Measurements from ENCODE around the gene KCND3. TPM values are rescaled to one million over a fixed set of nuclear protein-coding genes. Genes with fewer than 3 reads are reported as not detected.
A peak's percentile ranks its signal among the peaks of the same experiment; 100 is the strongest.

Gene KCND3
- total RNA-seq, 1 donor from 2014 or later, result 2.1 TPM

DNA sequence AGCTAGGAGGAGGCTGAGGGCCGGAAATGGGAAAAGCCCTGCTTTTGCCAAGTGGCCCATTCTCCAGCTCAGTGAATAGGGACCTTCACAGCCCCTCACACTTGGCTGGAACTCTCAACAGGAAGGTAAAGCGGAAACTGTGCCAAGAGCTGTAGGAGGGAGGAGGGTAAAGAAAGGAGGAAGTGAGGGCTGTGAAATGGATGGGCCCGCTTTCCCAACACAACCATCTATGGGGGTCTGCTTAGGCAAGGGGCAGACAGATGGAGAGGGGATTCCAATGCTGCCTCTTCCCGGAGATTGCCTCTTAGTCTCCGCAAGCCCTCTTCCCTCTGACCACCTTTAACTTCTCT lies 255.5 kb downstream of the KCND3 start:
- Mint-ChIP-seq H3K4me1 (ENCODE audit: unreplicated experiment) (peaks cover 16% of the 10 kb centered on the region), H3K36me3 (ENCODE audit: unreplicated experiment) (no peaks in the 10 kb centered on the region), H3K4me3 (ENCODE audit: unreplicated experiment) (no peak overlapping the region), H3K27me3 (ENCODE audit: unreplicated experiment) (no peaks in the 10 kb centered on the region), H3K9me3 (ENCODE audit: unreplicated experiment) (no peaks in the 10 kb centered on the region), H3K27ac (ENCODE audit: unreplicated experiment) (no peak overlapping the region)
- DNase-seq (ENCODE audit: extremely low spot score, unreplicated experiment), result no peak
- TF ChIP-seq, protein P1, sequence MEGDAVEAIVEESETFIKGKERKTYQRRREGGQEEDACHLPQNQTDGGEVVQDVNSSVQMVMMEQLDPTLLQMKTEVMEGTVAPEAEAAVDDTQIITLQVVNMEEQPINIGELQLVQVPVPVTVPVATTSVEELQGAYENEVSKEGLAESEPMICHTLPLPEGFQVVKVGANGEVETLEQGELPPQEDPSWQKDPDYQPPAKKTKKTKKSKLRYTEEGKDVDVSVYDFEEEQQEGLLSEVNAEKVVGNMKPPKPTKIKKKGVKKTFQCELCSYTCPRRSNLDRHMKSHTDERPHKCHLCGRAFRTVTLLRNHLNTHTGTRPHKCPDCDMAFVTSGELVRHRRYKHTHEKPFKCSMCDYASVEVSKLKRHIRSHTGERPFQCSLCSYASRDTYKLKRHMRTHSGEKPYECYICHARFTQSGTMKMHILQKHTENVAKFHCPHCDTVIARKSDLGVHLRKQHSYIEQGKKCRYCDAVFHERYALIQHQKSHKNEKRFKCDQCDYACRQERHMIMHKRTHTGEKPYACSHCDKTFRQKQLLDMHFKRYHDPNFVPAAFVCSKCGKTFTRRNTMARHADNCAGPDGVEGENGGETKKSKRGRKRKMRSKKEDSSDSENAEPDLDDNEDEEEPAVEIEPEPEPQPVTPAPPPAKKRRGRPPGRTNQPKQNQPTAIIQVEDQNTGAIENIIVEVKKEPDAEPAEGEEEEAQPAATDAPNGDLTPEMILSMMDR (IDR thresholded peaks at IDR 0.05), result no peak

DNA sequence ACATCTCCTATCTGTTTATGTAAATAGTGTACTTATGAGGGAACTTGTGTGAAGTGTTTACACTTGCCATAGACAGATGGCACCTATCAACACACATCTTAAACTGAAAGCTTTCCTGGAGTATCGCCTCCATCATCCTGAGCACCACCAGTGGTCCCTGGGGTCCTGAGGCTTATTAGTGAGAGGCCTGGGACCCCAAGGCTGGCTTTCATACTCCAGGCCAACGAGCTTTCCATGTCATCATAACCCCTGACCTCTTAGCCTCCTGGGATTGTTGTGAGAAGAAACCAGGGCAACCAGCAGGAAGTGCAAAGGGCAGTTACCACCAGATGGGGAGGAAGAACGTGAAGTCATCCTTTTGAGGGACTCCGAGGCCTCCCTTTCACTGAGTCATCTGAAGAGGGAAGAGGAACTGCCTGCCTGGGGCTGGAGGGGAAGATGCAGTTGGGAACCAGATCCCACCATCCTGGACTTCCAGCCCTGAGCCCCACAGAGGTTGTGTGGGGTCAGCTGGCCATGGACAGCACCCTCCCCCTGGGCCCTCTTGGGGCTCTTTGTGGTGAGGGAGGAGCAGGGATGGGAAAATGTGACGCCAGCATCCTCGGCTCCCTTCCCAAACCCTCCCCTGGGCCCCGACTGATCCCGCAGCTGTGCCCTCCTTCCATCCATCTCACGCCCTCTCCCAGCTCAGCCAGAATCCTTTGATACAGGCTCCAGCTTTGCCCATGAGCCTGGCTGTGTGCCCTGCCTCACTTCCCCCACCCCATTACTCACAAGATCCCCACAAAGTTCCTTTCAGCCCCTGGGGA lies 256.1 kb downstream of the KCND3 start:
- Mint-ChIP-seq H3K4me3 (ENCODE audit: unreplicated experiment) (no peak overlapping the region), H3K27me3 (ENCODE audit: unreplicated experiment) (no peaks in the 10 kb centered on the region), H3K4me1 (ENCODE audit: unreplicated experiment) (peaks cover 13% of the 10 kb centered on the region), H3K36me3 (ENCODE audit: unreplicated experiment) (no peaks in the 10 kb centered on the region), H3K27ac (ENCODE audit: unreplicated experiment) (no peak overlapping the region), H3K9me3 (ENCODE audit: unreplicated experiment) (no peaks in the 10 kb centered on the region)
- TF ChIP-seq, protein P1 (IDR thresholded peaks at IDR 0.05), result no peak
- DNase-seq (ENCODE audit: extremely low spot score, unreplicated experiment), result peak; percentile 76

DNA sequence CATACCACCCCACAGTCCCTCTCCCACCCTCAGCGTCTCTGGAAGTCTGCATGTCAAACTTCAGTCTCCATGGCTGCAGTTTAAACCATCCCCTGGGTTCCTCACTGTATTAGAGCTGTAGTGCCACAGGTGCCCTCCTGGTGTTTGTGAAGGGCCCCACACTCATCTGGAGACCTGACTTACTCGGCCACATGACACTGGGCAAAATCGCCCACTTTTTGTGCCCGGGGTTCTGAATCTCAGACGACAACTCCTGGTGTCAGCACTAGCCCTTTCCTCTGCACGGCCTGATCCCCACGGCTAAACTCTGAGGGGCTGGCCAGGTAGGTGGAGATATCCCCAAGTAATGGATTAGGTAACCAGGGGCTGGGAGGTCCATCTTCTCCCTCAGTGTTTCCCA lies 256.8 kb downstream of the KCND3 start:
- H3K9me3 Mint-ChIP-seq (ENCODE audit: unreplicated experiment), result no peaks in the 10 kb centered on the region
- no peaks in the 10 kb centered on the region for H3K27me3 Mint-ChIP-seq (ENCODE audit: unreplicated experiment)
- peaks cover 10% of the 10 kb centered on the region for H3K4me1 Mint-ChIP-seq (ENCODE audit: unreplicated experiment)
- DNase-seq (ENCODE audit: extremely low spot score, unreplicated experiment), result peak; percentile 63
- TF ChIP-seq, protein P1 (IDR thresholded peaks at IDR 0.05), result no peak
- H3K36me3 Mint-ChIP-seq (ENCODE audit: unreplicated experiment), result no peaks in the 10 kb centered on the region
- H3K4me3 Mint-ChIP-seq (ENCODE audit: unreplicated experiment), result no peak overlapping the region
- H3K27ac Mint-ChIP-seq (ENCODE audit: unreplicated experiment), result no peak overlapping the region

DNA sequence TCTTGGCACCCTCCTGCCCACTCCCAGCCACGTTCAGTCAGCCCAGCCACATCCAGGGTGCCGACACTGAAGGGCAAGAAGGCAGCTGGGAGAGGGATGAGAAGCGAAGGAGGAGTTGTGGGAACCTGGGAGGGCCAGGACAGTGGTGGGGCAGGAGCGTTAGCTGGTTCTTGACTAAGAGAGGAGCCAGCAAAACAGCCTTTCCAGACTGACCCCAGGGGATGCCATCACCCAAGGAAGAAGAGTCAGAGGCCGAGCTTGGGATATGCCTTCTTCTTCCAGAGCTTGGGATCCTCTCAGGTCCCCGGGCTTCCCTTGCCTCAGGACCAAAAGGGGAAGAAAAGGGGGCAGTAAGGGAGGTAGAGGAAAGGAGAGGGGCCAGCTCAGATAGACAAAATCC lies 257.5 kb downstream of the KCND3 start:
- peak; percentile 59 for DNase-seq (ENCODE audit: extremely low spot score, unreplicated experiment)
- no peak overlapping the region for H3K27ac Mint-ChIP-seq (ENCODE audit: unreplicated experiment)
- no peak overlapping the region for H3K4me3 Mint-ChIP-seq (ENCODE audit: unreplicated experiment)
- H3K36me3 Mint-ChIP-seq (ENCODE audit: unreplicated experiment), result no peaks in the 10 kb centered on the region
- H3K9me3 Mint-ChIP-seq (ENCODE audit: unreplicated experiment), result no peaks in the 10 kb centered on the region
- peaks cover 6% of the 10 kb centered on the region for H3K4me1 Mint-ChIP-seq (ENCODE audit: unreplicated experiment)
- TF ChIP-seq, protein P1 (IDR thresholded peaks at IDR 0.05), result no peak
- no peaks in the 10 kb centered on the region for H3K27me3 Mint-ChIP-seq (ENCODE audit: unreplicated experiment)

DNA sequence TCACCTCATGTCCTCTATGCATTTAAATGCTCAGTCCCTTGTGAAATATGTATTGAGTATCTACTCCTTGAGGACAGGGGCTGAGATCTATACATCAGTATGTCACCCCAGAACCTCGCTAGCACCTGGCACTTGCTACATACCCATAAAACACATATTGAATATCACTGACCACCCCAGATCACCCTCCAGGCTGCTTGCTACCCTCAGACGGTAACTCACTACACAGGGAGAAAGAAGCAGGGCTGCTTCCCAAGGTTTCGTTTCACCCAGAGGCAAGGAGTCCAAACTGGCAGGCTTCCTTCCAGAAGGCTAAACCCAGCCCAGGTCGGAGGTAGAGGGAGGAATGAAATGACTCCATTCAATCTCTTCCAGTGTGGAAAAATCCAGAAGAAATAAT lies 258.8 kb downstream of the KCND3 start:
- H3K4me1 Mint-ChIP-seq (ENCODE audit: unreplicated experiment), result peaks cover 6% of the 10 kb centered on the region
- no peaks in the 10 kb centered on the region for H3K36me3 Mint-ChIP-seq (ENCODE audit: unreplicated experiment)
- H3K27me3 Mint-ChIP-seq (ENCODE audit: unreplicated experiment), result no peaks in the 10 kb centered on the region
- DNase-seq (ENCODE audit: extremely low spot score, unreplicated experiment), result peak; percentile 63
- H3K27ac Mint-ChIP-seq (ENCODE audit: unreplicated experiment), result no peak overlapping the region
- no peak overlapping the region for H3K4me3 Mint-ChIP-seq (ENCODE audit: unreplicated experiment)
- no peaks in the 10 kb centered on the region for H3K9me3 Mint-ChIP-seq (ENCODE audit: unreplicated experiment)
- TF ChIP-seq, protein P1 (IDR thresholded peaks at IDR 0.05), result no peak
